Measurements from ENCODE around the gene NHLRC4. TPM values are rescaled to one million over a fixed set of nuclear protein-coding genes. Genes with fewer than 3 reads are reported as not detected.

The NHLRC4 gene
- polyA plus RNA-seq, 1 of the 3 experiments (the other 2 are of a cell fraction) = 0.69 TPM

DNA sequence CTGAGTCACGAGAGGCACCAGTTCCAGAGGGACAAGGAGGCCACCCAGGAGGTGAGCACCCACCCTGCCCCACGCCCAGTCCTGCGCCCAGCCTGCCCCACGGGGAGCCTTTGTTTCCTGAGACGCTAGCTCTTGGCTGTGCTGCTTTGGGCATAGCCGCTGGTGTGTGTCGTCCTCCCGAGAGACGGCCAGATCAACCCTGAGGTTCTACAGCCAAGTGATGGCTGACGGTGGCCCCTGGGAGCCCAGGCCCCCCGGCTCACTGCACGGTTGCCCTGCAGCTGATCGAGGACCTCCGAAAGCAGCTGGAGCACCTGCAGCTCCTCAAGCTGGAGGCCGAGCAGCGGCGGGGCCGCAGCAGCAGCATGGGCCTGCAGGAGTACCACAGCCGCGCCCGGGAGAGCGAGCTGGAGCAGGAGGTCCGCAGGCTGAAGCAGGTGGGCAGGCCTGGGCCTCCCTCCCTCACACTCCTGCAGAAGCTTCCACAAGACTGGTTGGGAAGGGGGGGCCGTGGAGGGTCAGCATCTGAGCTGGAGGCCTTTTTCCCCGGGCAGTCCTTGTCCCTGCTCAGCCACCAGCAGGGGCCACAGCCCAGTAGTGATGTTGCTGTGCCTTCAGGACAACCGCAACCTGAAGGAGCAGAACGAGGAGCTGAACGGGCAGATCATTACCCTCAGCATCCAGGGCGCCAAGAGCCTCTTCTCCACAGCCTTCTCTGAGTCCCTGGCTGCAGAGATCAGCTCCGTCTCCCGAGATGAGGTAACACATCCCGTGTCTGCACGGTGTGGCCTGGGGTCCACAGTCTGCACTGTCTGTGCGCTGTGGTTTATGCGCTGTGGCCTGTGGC is 46.7 kb upstream of the NHLRC4 start:
- H3K4me3 ChIP-seq (ENCODE audit: low read depth in 2 of 2, low read length in 1 of 2) = no peak overlapping the region
- no peak overlapping the region for H2AFZ ChIP-seq (ENCODE audit: low read depth)
- H3K4me2 ChIP-seq = no peak overlapping the region
- ChIA-PET POLR2A (no interaction called here), CTCF (interaction anchor here (0.9 to 1.0 kb wide), 2 partner anchors 33 to 65 kb away, joined by 3 read pairs; no protein-coding TSS in a partner anchor)
- no peak overlapping the region for H3K9ac ChIP-seq
- no peak overlapping the region for H3K27ac ChIP-seq (ENCODE audit: low read depth in 2 of 2, low read length in 1 of 2)
- peaks cover 8% of the 10 kb centered on the region for H4K20me1 ChIP-seq (ENCODE audit: insufficient read depth)
- H3K9me3 ChIP-seq = no peaks in the 10 kb centered on the region
- no peaks in the 10 kb centered on the region for H3K9me2 ChIP-seq
- H3F3A ChIP-seq (replicated peaks; ENCODE audit: insufficient read depth) = peaks cover 5% of the 10 kb centered on the region
- H3K4me1 ChIP-seq (ENCODE audit: control insufficient read depth in 1 of 2, insufficient read depth in 2 of 2, low read depth in 1 of 2, low read length in 1 of 2) = peaks cover 0 to under 1% of the 10 kb centered on the region in 2 experiments; a peak in 1 of 4 replicates
- no peak for TF ChIP-seq CHD2 (IDR thresholded peaks at IDR 0.05; ENCODE audit: low read length, partially characterized antibody)
- TF ChIP-seq POLR2AphosphoS5 (IDR thresholded peaks at IDR 0.05; ENCODE audit: low read depth, low read length) = no peak
- TF ChIP-seq MEF2A (IDR thresholded peaks at IDR 0.05; ENCODE audit: borderline replicate concordance, low read depth) = no peak
- no peak for TF ChIP-seq FOXJ3 (CRISPR knock-in tag; IDR thresholded peaks at IDR 0.05)
- no peak for TF ChIP-seq SMC3 (IDR thresholded peaks at IDR 0.05; ENCODE audit: low read depth, low read length)
- no peak for TF ChIP-seq NRF1 (IDR thresholded peaks at IDR 0.05; ENCODE audit: low read depth, low read length)
- TF ChIP-seq IRF3 (IDR thresholded peaks at IDR 0.05; ENCODE audit: low read depth, low read length) = no peak
- TF ChIP-seq CTCF (IDR thresholded peaks at IDR 0.05) = no peak
- TF ChIP-seq, protein P1, sequence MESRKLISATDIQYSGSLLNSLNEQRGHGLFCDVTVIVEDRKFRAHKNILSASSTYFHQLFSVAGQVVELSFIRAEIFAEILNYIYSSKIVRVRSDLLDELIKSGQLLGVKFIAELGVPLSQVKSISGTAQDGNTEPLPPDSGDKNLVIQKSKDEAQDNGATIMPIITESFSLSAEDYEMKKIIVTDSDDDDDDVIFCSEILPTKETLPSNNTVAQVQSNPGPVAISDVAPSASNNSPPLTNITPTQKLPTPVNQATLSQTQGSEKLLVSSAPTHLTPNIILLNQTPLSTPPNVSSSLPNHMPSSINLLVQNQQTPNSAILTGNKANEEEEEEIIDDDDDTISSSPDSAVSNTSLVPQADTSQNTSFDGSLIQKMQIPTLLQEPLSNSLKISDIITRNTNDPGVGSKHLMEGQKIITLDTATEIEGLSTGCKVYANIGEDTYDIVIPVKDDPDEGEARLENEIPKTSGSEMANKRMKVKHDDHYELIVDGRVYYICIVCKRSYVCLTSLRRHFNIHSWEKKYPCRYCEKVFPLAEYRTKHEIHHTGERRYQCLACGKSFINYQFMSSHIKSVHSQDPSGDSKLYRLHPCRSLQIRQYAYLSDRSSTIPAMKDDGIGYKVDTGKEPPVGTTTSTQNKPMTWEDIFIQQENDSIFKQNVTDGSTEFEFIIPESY (IDR thresholded peaks at IDR 0.05; ENCODE audit: borderline replicate concordance, low read depth) = no peak
- no peak for TF ChIP-seq RFX5 (IDR thresholded peaks at IDR 0.05; ENCODE audit: low read length)
- no peak for TF ChIP-seq TEAD4 (IDR thresholded peaks at IDR 0.05; ENCODE audit: borderline replicate concordance, insufficient read depth)
- no peak for TF ChIP-seq FOXM1 (IDR thresholded peaks at IDR 0.05; ENCODE audit: low read depth)
- TF ChIP-seq, protein P2, sequence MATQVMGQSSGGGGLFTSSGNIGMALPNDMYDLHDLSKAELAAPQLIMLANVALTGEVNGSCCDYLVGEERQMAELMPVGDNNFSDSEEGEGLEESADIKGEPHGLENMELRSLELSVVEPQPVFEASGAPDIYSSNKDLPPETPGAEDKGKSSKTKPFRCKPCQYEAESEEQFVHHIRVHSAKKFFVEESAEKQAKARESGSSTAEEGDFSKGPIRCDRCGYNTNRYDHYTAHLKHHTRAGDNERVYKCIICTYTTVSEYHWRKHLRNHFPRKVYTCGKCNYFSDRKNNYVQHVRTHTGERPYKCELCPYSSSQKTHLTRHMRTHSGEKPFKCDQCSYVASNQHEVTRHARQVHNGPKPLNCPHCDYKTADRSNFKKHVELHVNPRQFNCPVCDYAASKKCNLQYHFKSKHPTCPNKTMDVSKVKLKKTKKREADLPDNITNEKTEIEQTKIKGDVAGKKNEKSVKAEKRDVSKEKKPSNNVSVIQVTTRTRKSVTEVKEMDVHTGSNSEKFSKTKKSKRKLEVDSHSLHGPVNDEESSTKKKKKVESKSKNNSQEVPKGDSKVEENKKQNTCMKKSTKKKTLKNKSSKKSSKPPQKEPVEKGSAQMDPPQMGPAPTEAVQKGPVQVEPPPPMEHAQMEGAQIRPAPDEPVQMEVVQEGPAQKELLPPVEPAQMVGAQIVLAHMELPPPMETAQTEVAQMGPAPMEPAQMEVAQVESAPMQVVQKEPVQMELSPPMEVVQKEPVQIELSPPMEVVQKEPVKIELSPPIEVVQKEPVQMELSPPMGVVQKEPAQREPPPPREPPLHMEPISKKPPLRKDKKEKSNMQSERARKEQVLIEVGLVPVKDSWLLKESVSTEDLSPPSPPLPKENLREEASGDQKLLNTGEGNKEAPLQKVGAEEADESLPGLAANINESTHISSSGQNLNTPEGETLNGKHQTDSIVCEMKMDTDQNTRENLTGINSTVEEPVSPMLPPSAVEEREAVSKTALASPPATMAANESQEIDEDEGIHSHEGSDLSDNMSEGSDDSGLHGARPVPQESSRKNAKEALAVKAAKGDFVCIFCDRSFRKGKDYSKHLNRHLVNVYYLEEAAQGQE (IDR thresholded peaks at IDR 0.05; ENCODE audit: low read depth, low read length) = no peak
- TF ChIP-seq PBX3 (IDR thresholded peaks at IDR 0.05) = no peak
- no peak for TF ChIP-seq USF2 (IDR thresholded peaks at IDR 0.05; ENCODE audit: borderline replicate concordance, low read depth, low read length)
- TF ChIP-seq SIN3A (IDR thresholded peaks at IDR 0.05; ENCODE audit: borderline replicate concordance, low read depth, low read length) = no peak
- peaks cover 0 to 31% of the 10 kb centered on the region in 2 experiments for H3K36me3 ChIP-seq (replicated peaks in 1 of 2; ENCODE audit: control insufficient read depth in 1 of 2, insufficient read depth in 2 of 2, low read length in 1 of 2)
- H3K27me3 ChIP-seq (ENCODE audit: insufficient read depth) = no peaks in the 10 kb centered on the region
- no peak for DNase-seq
- peaks cover 6% of the 10 kb centered on the region; the same call in 1 of the 2 replicates for H3K79me2 ChIP-seq (ENCODE audit: insufficient read depth)
- WGBS (ENCODE audit: low lambda C conversion rate) = 98% methylated on average over 18 of the region's 35 CpGs
